CD4-positive, alpha-beta T cell treated with Interleukin-2 at 100 ng/mL for 4 hours (primary cell): ENCODE measurements around the gene BAHD1.

Source experiments
- DNase-seq: peaks from one replicate; pipeline ENCODE4 v3.0.0-alpha.2; 2020; ENCODE audit warnings: low spot score

BAHD1 gene

DNA sequence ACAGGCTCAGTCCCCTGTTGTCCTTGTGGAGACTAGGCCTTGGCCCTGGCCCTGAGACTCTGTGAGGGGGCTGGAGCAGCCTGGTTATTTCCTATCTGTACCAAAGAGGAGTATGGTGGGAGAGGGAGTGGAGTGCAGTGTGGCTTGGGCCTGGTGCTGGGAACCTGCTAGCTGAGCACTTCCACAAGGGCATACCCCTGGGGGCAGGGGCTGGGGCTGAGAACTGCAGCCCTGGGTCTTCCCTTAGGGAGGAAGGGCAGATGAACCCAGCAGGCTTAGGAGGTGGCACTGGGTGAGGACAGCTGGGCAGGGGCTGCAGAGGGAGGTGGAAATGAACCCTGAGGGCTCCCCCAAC lies 26.5 kb downstream of the BAHD1 start:
- no peak for DNase-seq

- no peak for DNase-seq
These were observed 28.2 kb downstream of the BAHD1 start for GRCh38 chr15:40468898-40469331.

DNA sequence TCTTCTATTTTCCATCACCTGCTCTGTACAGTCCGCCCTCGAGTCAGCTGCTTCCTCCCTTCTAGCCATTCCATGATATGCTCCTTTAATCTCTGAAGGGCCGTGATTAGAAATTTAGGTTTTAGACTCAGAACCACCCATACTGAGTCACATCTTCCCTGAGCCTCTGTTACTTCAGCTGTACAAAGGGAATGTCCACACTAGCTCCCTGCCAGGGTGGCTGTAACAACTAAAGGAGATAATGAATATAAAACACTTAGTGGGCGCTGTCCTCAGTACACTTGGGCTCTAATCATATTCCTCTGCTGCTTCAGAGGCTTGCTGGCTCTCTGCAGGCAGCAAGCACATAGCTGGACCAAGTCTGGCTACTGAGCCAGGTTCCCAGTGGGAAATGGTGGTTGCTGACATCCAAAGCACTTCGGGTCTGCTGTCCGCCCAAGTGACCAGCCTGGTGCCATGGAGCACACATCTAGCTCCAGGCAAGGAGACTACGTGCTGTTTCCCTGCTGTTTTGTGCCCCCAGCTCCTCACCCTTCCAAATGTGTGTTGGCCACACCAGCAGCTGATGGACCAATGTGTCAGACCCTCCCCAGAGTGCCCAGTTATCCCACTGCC lies 29.1 kb downstream of the BAHD1 start:
- no peak for DNase-seq

DNA sequence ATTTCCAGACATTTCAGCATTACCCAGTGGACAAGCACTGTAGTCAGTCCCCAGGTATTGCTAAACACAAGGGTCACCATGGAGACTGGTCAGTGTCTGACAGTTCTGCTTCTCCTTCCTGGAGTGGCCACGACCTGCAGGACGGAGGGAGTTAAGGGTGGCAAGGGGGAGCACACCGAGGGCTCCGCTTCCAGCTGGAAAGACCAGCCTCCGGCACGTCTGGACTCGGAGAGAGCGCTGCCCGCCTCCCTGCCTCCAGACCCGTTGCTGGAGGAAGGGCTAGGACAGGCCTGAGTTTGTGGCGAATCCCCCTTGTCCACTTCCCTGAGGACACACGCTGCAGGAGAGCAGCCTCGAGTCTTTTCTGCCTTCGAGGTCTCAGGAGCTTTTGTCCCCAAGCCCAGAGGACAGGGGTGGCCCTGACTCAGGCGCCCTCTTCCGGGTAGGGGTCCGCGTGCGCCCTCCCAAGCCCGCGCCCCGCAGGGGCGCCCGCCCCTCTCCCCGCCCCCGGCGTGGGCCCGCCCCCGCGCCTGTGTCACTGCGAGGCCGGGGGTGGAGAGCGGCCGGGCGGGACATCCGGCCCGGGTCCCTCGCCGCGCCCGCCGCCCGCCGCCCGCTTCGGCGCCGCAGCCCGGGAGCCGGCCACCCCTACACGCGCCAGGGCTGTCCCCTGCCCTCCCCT lies 29.8 kb downstream of the BAHD1 start, which contains the start of gene CHST14:
Gene CHST14 (plus strand): TSS at position 562 of the 682 bp plus-strand sequence. CDS start 230 bp downstream, outside the sequence.
- peak; percentile 53 for DNase-seq

DNA sequence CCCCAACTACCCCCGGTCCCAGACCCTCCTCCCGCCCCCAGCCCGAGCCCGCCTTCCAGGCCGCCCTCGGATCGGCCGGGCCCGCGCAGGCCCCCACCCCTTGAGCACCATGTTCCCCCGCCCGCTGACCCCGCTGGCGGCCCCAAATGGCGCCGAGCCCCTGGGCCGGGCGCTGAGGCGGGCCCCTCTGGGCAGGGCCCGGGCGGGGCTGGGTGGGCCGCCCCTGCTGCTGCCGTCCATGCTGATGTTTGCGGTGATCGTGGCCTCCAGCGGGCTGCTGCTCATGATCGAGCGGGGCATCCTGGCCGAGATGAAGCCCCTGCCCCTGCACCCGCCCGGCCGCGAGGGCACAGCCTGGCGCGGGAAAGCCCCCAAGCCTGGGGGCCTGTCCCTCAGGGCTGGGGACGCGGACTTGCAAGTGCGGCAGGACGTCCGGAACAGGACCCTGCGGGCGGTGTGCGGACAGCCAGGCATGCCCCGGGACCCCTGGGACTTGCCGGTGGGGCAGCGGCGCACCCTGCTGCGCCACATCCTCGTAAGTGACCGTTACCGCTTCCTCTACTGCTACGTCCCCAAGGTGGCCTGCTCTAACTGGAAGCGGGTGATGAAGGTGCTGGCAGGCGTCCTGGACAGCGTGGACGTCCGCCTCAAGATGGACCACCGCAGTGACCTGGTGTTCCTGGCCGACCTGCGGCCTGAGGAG lies 30.5 kb downstream of the BAHD1 start:
- no peak for DNase-seq

- DNase-seq = peak; percentile 16
These were observed 31.0 kb downstream of the BAHD1 start for GRCh38 chr15:40471808-40472150.

DNA sequence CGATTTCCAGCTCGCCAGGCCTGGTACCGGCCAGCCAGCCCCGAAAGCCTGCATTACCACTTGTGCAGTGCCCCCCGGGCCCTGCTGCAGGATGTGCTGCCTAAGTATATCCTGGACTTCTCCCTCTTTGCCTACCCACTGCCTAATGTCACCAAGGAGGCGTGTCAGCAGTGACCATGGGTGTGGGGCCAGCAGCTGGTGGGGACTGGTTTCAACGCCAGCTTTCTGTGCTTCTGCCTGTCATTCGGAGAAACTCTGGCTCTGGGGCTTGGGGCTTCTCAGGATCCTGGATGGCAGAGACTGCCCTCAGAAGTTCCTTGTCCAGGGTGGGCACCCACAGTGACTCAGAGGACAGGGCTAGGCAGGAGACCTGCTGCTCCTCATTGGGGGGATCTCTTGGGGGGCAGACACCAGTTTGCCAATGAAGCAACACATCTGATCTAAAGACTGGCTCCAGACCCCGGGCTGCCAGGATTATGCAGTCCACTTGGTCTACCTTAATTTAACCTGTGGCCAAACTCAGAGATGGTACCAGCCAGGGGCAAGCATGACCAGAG lies 31.5 kb downstream of the BAHD1 start:
- DNase-seq = no peak

DNA sequence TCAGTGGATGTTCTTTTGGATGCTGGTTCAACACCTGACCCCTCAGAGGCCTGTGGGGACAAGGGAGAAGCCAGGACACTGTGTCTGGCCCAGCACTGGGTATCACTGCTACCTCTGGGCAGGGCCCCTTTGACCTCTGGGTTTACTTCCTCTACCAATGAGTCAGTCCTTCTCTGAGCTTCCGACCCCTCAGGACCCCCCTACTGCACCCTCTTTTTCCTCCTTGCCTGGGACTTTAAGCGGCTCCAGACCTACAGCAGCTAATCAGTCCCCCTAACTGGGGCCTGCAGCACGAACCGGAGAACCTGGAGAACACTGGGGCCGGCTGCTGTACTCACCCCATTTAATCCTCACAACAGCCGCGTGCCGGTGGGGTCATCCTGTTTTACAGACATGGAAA lies 33.8 kb downstream of the BAHD1 start:
- no peak for DNase-seq

DNA sequence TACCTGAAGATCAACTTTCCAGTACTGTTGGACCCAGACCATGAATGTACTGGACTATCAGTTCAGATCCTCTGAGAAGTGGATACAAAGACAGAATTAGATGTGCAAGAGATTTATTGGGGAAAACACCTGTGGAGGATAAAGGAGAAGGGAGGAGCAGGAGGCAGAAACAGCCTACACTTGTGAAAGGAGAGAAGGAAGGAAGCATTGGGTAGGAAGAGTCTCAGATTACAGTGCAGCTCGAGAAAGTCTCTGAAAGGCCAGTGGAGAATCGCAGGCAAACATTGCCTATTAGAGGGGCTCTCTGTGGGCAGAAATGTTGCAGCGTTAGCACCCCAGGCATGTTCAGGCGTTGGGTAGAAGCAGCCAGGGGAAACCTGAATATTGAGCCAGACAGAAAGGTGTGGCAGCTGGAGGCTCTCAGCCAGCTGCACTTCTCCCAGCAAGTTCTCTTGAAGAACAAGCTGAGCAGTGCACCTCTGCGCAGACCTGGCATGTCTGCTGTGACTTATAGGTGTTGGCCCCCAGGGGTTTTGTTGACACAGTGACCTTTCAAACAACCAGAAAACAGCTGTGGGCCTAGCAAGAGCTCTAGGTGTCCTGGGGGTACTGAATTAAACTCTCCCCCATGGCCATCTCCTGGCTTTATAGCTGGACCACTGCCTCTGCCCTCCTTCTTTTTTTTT lies 37.0 kb downstream of the BAHD1 start:
- DNase-seq = no peak

DNA sequence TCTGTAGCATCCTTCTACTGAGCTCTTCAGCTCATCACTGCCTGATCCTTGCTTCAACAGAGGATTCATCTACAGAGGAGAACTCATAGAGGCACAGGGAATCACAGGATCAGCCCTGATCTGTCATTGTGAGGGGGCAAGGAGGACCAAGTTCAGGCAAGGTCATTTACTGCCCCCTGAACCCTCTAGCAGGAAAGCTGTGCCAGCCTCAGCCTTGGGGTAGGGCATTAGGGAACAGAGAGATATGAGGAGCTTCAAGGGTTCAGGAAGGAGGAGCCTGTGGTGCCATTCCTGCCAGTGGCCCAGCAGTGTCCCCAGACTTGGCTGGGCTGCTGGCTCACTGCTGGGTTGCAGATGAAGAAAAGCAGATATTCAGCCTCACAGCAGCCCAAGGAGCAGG lies 38.3 kb downstream of the BAHD1 start:
- no peak for DNase-seq

DNA sequence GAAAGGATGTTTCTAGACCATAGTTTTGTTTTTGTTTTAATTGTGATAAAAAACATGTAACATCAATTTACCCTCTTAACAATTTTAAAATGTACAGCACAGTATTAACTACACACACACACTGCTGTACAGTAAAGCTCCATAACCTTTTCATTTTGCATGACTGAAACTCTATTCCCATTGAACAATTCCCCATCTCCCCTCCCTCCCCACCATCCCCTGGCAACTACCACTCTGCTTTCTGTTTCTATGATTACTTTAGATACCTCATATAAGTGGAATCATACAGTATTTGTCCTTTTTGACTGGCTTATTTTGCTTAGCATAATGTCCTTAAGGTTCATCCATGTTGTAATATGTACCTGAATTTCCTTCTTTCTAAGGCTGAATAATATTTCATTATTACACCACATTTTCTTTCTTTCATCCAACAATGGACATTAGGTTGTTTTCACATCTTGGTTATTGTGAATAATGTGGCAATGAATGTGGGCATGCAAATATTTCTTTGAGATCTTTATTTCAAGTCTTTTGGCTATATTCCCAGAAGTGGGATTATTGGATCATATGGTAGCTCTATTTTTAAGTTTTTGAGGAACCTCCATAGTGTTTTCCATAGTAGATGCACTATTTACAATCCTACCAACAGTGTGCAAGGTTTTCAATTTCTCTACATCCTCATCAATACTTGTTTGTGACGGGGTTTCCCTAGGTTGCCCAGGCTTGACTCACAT lies 40.8 kb downstream of the BAHD1 start:
- DNase-seq = no peak

DNA sequence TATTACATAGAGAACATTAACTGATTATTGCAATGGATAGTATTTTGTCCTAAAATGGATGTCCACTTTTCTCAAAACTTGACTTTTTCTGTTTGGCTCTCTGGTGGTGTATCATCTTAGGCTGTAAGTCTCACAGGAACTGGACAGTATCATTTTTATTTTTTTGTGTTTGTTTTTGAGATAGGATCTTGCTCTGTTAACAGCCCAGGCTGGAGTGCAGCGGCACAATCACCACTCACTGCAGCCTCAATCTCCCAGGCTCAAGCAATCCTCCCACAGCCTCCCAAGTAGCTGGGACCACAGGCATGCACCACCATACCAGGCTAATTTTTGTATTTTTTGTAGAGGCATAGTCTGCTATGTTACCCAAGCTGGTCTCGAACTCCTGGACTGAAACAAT lies 43.2 kb downstream of the BAHD1 start:
- DNase-seq = no peak

DNA sequence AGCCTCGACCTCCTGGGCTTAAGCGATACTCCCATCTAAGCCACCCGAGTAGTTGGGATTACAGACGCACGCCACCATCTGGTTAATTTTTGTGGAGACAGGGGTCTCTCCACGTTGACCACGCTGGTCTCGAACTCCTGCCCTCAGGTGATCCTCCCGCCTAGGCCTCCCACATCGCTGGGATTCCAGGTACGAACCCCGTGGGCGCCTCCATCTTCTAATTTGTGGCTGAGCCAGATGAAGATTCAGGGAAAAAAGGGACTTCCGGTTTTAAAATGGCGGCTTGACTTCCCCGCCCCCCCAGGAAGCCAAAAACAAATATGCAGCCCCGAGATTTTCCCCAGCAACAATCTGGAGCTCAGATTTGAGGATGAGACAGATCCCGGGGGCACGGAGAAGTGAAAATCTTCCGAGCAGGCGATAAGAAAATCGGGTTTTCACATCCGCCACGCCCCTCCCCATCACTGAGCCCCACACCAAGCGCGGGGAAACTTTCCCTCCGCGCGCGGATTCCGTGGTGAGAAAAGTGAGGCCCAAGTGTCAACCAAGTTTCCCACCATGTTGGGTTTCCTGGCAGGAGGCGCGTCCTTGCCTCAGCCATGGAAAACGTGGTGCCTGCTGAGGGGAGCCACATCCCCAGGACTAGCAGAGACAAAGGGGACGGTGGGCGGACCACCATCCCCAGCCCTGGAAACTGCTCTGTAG lies 45.5 kb downstream of the BAHD1 start:
- no peak for DNase-seq

- no peak for DNase-seq
These were observed 47.3 kb downstream of the BAHD1 start for GRCh38 chr15:40487816-40488682.

DNA sequence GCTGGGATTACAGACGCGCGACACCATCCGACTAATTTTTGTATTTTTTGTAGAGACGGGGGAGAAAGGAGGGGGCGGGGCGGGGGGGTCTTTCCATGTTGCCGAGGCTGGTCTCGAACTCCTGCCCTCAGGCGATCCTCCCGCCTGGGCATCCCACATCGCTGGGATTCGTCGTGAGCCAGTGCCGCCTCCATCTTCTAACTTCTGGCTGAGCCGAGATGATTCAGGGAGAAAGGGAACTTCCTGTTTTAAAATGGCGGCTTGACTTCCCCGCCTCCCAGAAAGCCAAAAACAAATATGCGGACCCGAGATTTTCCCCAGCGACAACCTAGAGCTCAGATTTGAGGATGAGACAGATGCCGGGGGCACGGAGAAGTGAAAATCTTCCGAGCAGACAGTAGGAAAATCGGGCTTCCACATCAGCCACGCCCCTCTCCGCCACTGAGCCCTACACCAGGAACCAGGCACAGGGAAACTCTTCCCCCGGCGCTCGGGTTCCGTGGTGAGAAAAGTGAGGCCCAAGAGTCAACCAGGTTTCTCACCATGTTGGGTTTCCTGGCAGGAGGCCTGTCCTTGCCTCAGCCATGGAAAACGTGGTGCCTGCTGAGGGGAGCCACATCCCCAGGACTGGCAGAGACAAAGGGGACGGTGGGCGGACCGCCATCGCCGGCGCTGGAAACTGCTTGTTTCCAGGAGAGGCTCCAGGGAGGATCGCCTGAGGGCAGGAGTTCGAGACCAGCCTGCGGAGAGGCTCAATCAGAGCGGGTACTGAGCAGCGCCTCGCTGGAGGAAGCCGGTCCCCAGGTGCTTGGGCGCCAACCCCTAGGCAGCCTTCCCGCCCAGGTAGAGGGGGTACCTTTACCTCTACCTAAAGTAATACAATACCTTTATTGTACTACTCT lies 48.8 kb downstream of the BAHD1 start:
- no peak for DNase-seq

DNA sequence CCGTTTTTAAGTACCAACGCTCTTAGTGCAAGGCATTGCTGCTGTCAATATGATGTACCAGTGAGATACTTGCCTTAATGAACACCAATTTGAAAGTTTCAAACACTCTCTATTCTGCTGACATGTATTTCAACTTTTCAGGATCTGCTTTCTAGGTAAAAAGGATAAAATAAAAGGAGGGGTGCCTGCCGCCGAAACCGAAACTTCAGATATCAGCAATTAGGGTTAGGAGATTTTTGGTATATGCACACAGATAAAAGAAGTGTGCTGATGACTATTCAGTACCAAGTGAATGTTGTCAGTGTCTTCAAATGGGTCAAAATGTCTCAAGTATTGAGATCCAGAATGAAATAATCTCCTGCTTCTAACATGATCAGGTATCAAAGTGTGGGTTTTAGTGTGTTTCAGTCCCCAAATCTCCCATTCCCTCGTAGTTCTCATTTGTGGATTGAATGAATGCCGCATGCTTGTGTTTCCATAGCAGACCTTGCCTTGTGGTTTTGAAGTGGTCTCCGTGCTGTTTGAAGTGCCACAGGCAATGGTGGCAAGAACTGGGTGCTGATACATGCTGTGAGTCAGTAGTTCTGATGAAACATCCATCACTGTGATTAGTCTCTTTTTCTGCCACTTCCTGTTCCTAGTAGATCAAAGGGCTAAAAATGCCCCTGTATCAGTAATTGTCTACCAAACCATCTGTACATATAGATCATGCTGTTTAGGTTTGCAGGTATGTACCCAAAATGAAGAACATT lies 52.5 kb downstream of the BAHD1 start:
- DNase-seq = peak; percentile 80

DNA sequence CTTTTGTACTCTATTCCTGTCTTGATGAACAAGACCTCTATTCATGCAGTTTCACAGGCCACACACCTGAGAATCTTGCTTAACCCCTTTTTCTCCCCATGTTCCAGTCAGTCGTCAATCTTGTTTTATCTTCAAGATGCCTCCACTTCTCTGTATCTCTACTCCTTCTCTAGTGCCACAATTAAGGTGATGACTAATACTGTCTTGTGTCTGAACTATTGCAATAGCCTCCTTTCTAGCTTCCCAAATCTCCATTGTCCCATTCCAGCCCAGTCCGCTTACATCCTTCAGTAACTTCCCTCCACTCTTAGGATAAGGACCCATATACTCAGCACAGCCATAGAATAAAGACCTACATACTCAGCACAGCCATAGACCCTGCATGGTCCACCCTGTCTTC lies 54.8 kb downstream of the BAHD1 start:
- DNase-seq = no peak

- no peak for DNase-seq
These were observed 57.7 kb downstream of the BAHD1 start for GRCh38 chr15:40498418-40498817.
